Nephron (organoid): Measurements from ENCODE around the gene NUSAP1.
"Not testable (repeated sequence)": the region's sequence is repeated elsewhere in the genome, so short reads cannot be mapped to it uniquely, and the experiment has no call there.

Experiments used
- H3K27ac Mint-ChIP-seq, 3 experiments: 2 replicates each; pipeline ENCODE4 v1.8.0; 2020; ENCODE audit warnings: mixed read lengths in 3 of 3, mild to moderate bottlenecking in 2 of 3, moderate library complexity in 1 of 3
- H3K27me3 Mint-ChIP-seq: 2 replicates; pipeline ENCODE4 v1.8.0; 2021; ENCODE audit warnings: low read depth, mild to moderate bottlenecking, moderate library complexity, mixed read lengths
- H3K36me3 Mint-ChIP-seq: 2 replicates; pipeline ENCODE4 v1.8.0; 2020; ENCODE audit warnings: low read depth, mixed read lengths
- H3K4me1 Mint-ChIP-seq: 2 replicates; pipeline ENCODE4 v1.8.0; 2020; ENCODE audit warnings: mixed read lengths
- H3K4me3 Mint-ChIP-seq, 3 experiments: 2 replicates each; pipeline ENCODE4 v1.8.0; 2020; ENCODE audit warnings: mild to moderate bottlenecking in 3 of 3, mixed read lengths in 3 of 3, moderate library complexity in 2 of 3
- H3K9me3 Mint-ChIP-seq: 2 replicates; pipeline ENCODE4 v1.8.0; 2020; ENCODE audit warnings: mixed read lengths
- CTCF ChIP-seq, 3 experiments: fragments of 200-600 bp; sonication (generic); IDR thresholded peaks; one replicate each; pipeline ENCODE4 v1.5.0; 2021; ENCODE audit warnings: antibody characterized with exemption in 3 of 3; ENCODE audit not compliant: unreplicated experiment in 3 of 3

NUSAP1 gene

DNA sequence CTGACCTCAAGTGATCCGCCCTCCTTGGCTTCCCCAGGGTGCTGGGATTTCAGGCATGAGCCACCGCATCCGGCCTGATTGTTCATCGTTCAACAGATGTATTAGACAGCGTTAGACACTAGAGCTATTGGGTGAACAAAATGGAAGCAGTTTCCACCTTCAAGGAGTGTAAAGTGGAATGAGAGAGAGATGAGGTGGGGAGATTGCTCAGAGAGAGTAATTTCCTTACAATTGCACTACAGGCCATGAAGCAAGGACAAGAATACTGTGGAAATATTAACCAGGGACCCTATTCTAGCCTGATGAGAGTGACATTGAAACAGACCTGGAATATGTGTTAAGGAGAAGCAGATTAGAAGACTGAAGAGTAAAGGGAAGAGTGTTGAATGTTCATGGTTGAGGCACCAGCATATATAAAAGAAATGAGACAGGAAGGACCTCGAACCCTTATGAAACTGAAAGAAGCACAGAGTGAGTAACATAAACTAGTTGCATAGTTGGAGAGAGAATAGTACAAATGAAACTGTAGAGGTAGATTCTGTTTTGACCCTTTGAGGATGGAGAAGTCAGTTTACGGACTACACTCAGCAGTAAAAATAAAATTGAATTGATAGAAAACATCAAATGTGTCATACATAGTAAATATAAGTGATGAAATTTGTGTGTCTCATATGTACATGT, 91.4 kb downstream of the NUSAP1 start:
- Mint-ChIP-seq H3K27ac (peak overlapping the region in 1 of 3 experiments; percentile 20), H3K4me1 (peaks cover 9% of the 10 kb centered on the region)

GRCh38 chr15:41424809-41425208, 92.1 kb downstream of the NUSAP1 start:
- Mint-ChIP-seq H3K27ac (no peak overlapping the region), H3K9me3 (no peaks in the 10 kb centered on the region), H3K36me3 (peaks cover 23% of the 10 kb centered on the region), H3K4me1 (peaks cover 6% of the 10 kb centered on the region), H3K27me3 (no peaks in the 10 kb centered on the region), H3K4me3 (no peak overlapping the region)
- TF ChIP-seq CTCF (IDR thresholded peaks at IDR 0.05; ENCODE audit: unreplicated experiment in 3 of 3): no peak

More for the DNA sequence above, 91.4 kb downstream of the NUSAP1 start:
- no peak overlapping the region for H3K4me3 Mint-ChIP-seq
- peaks cover 17% of the 10 kb centered on the region for H3K36me3 Mint-ChIP-seq
- H3K9me3 Mint-ChIP-seq: no peaks in the 10 kb centered on the region
- no peaks in the 10 kb centered on the region for H3K27me3 Mint-ChIP-seq
- TF ChIP-seq CTCF (IDR thresholded peaks at IDR 0.05; ENCODE audit: unreplicated experiment in 3 of 3): no peak

GRCh38 chr15:41425907-41426306, 93.2 kb downstream of the NUSAP1 start:
- not testable (repeated sequence) for H3K27me3 Mint-ChIP-seq, H3K4me1 Mint-ChIP-seq, H3K4me3 Mint-ChIP-seq, H3K9me3 Mint-ChIP-seq
- peak overlapping the region in 1 of 3 experiments; percentile 3 for H3K27ac Mint-ChIP-seq
- H3K36me3 Mint-ChIP-seq: peaks cover 29% of the 10 kb centered on the region

GRCh38 chr15:41429003-41429890, 96.6 kb downstream of the NUSAP1 start:
- no peaks in the 10 kb centered on the region for H3K4me1 Mint-ChIP-seq
- H3K4me3 Mint-ChIP-seq: no peak overlapping the region
- no peaks in the 10 kb centered on the region for H3K9me3 Mint-ChIP-seq
- TF ChIP-seq CTCF (IDR thresholded peaks at IDR 0.05; ENCODE audit: unreplicated experiment in 3 of 3): no peak
- H3K36me3 Mint-ChIP-seq: peaks cover 34% of the 10 kb centered on the region
- peak overlapping the region in 1 of 3 experiments; percentile 24 for H3K27ac Mint-ChIP-seq
- no peaks in the 10 kb centered on the region for H3K27me3 Mint-ChIP-seq
